ENCODE measurements around the gene SERPINH1. TPM values are rescaled to one million over a fixed set of nuclear protein-coding genes. Genes with fewer than 3 reads are reported as not detected.
"Not testable (repeated sequence)": the region's sequence is repeated elsewhere in the genome, so short reads cannot be mapped to it uniquely, and the experiment has no call there.

The SERPINH1 gene
- total RNA-seq, 1 donor from 2014 or later: 24.1 TPM

GRCh38 chr11:75576499-75576918 is 14.5 kb downstream of the SERPINH1 start:
- H3K9me3 Mint-ChIP-seq: no peaks in the 10 kb centered on the region

GRCh38 chr11:75577207-75577606 is 15.2 kb downstream of the SERPINH1 start:
- H3K27ac Mint-ChIP-seq: no peak overlapping the region
- peaks cover 13% of the 10 kb centered on the region for H3K27me3 Mint-ChIP-seq (ENCODE audit: insufficient read depth)
- no peak for DNase-seq (ENCODE audit: low spot score)
- no peak overlapping the region for H3K4me3 Mint-ChIP-seq
- intact Hi-C loops (cut with micrococcal nuclease): loop anchor here (1.0 kb wide), 2 partner anchors 30 to 132 kb away; no protein-coding TSS in a partner anchor
- no peaks in the 10 kb centered on the region for H3K9me3 Mint-ChIP-seq
- H3K36me3 Mint-ChIP-seq (ENCODE audit: low read depth): peaks cover 4% of the 10 kb centered on the region
- peaks cover 1% of the 10 kb centered on the region for H3K4me1 Mint-ChIP-seq (ENCODE audit: low read depth)

More at GRCh38 chr11:75576499-75576918, 14.5 kb downstream of the SERPINH1 start:
- intact Hi-C loops (cut with micrococcal nuclease): no loop called here
- Mint-ChIP-seq H3K36me3 (ENCODE audit: low read depth) (peaks cover 4% of the 10 kb centered on the region), H3K4me3 (no peak overlapping the region), H3K27ac (no peak overlapping the region), H3K4me1 (ENCODE audit: low read depth) (no peaks in the 10 kb centered on the region), H3K27me3 (ENCODE audit: insufficient read depth) (peaks cover 11% of the 10 kb centered on the region)
- DNase-seq (ENCODE audit: low spot score): no peak

- Mint-ChIP-seq H3K9me3 (no peaks in the 10 kb centered on the region), H3K27me3 (ENCODE audit: insufficient read depth) (peaks cover 25% of the 10 kb centered on the region), H3K36me3 (ENCODE audit: low read depth) (no peaks in the 10 kb centered on the region), H3K4me3 (no peak overlapping the region), H3K4me1 (ENCODE audit: low read depth) (peaks cover 10% of the 10 kb centered on the region), H3K27ac (no peak overlapping the region)
- no peak for DNase-seq (ENCODE audit: low spot score)
- intact Hi-C loops (cut with micrococcal nuclease): no loop called here
Observed at GRCh38 chr11:75578977-75579376, 16.9 kb downstream of the SERPINH1 start.

- Mint-ChIP-seq H3K36me3 (ENCODE audit: low read depth) (no peaks in the 10 kb centered on the region), H3K9me3 (no peaks in the 10 kb centered on the region), H3K27me3 (ENCODE audit: insufficient read depth) (peaks cover 30% of the 10 kb centered on the region), H3K27ac (no peak overlapping the region), H3K4me3 (no peak overlapping the region), H3K4me1 (ENCODE audit: low read depth) (peaks cover 10% of the 10 kb centered on the region)
- intact Hi-C loops (cut with micrococcal nuclease): loop anchor here (5.0 kb wide), 1 partner anchor 87 kb away; the partner anchor contains the start of gene MAP6
- DNase-seq (ENCODE audit: low spot score): no peak
Observed at GRCh38 chr11:75579841-75580240, 17.8 kb downstream of the SERPINH1 start.

GRCh38 chr11:75582506-75582894 is 20.4 kb downstream of the SERPINH1 start:
- H3K27ac Mint-ChIP-seq: peak overlapping the region; percentile 19
- H3K36me3 Mint-ChIP-seq (ENCODE audit: low read depth): peaks cover 1% of the 10 kb centered on the region
- peak overlapping the region; percentile 39 for H3K4me3 Mint-ChIP-seq
- H3K9me3 Mint-ChIP-seq: no peaks in the 10 kb centered on the region
- peaks cover 39% of the 10 kb centered on the region for H3K27me3 Mint-ChIP-seq (ENCODE audit: insufficient read depth)
- no peak for DNase-seq (ENCODE audit: low spot score)
- H3K4me1 Mint-ChIP-seq (ENCODE audit: low read depth): peaks cover 10% of the 10 kb centered on the region
- intact Hi-C loops (cut with micrococcal nuclease): loop anchor here (5.0 kb wide), 1 partner anchor 85 kb away; the partner anchor contains the start of gene MAP6

- H3K36me3 Mint-ChIP-seq (ENCODE audit: low read depth): peaks cover 1% of the 10 kb centered on the region
- no peak for DNase-seq (ENCODE audit: low spot score)
- peak overlapping the region; percentile 39 for H3K4me3 Mint-ChIP-seq
- no peaks in the 10 kb centered on the region for H3K9me3 Mint-ChIP-seq
- H3K4me1 Mint-ChIP-seq (ENCODE audit: low read depth): peaks cover 10% of the 10 kb centered on the region
- intact Hi-C loops (cut with micrococcal nuclease): loop anchor here (5.0 kb wide), 1 partner anchor 84 kb away; the partner anchor contains the start of gene MAP6
- H3K27ac Mint-ChIP-seq: peak overlapping the region; percentile 19
- H3K27me3 Mint-ChIP-seq (ENCODE audit: insufficient read depth): peaks cover 39% of the 10 kb centered on the region
Observed at GRCh38 chr11:75582895-75583717, 21.1 kb downstream of the SERPINH1 start.

- Mint-ChIP-seq H3K36me3 (ENCODE audit: low read depth) (peaks cover 1% of the 10 kb centered on the region), H3K27ac (no peak overlapping the region), H3K9me3 (no peaks in the 10 kb centered on the region), H3K4me1 (ENCODE audit: low read depth) (peaks cover 10% of the 10 kb centered on the region), H3K27me3 (ENCODE audit: insufficient read depth) (peaks cover 34% of the 10 kb centered on the region), H3K4me3 (peak overlapping the region; percentile 32)
- no peak for DNase-seq (ENCODE audit: low spot score)
- intact Hi-C loops (cut with micrococcal nuclease): loop anchor here (5.0 kb wide), 1 partner anchor 83 kb away; the partner anchor contains the start of gene MAP6
Observed at GRCh38 chr11:75583718-75584658, 21.9 kb downstream of the SERPINH1 start.

GRCh38 chr11:75584659-75585292 is 22.7 kb downstream of the SERPINH1 start:
- not testable (repeated sequence) for H3K9me3 Mint-ChIP-seq; H3K27ac Mint-ChIP-seq; DNase-seq (ENCODE audit: low spot score); H3K36me3 Mint-ChIP-seq (ENCODE audit: low read depth)
- intact Hi-C loops (cut with micrococcal nuclease): loop anchor here (5.0 kb wide), 1 partner anchor 83 kb away; the partner anchor contains the start of gene MAP6
- Mint-ChIP-seq H3K27me3 (ENCODE audit: insufficient read depth) (peaks cover 32% of the 10 kb centered on the region), H3K4me1 (ENCODE audit: low read depth) (peaks cover 10% of the 10 kb centered on the region), H3K4me3 (peak overlapping the region; percentile 9)

GRCh38 chr11:75585293-75585670 is 23.2 kb downstream of the SERPINH1 start:
- intact Hi-C loops (cut with micrococcal nuclease): no loop called here
- no peak overlapping the region for H3K4me3 Mint-ChIP-seq

GRCh38 chr11:75586395-75586794 is 24.3 kb downstream of the SERPINH1 start:
- intact Hi-C loops (cut with micrococcal nuclease): no loop called here
- no peak for DNase-seq (ENCODE audit: low spot score)
- no peaks in the 10 kb centered on the region for H3K9me3 Mint-ChIP-seq
- peaks cover 1% of the 10 kb centered on the region for H3K36me3 Mint-ChIP-seq (ENCODE audit: low read depth)
- no peak overlapping the region for H3K4me3 Mint-ChIP-seq
- H3K27me3 Mint-ChIP-seq (ENCODE audit: insufficient read depth): peaks cover 32% of the 10 kb centered on the region
- no peak overlapping the region for H3K27ac Mint-ChIP-seq
- H3K4me1 Mint-ChIP-seq (ENCODE audit: low read depth): peaks cover 10% of the 10 kb centered on the region

More at GRCh38 chr11:75585293-75585670, 23.2 kb downstream of the SERPINH1 start:
- peaks cover 32% of the 10 kb centered on the region for H3K27me3 Mint-ChIP-seq (ENCODE audit: insufficient read depth)
- H3K9me3 Mint-ChIP-seq: no peaks in the 10 kb centered on the region
- no peak for DNase-seq (ENCODE audit: low spot score)
- H3K36me3 Mint-ChIP-seq (ENCODE audit: low read depth): peaks cover 1% of the 10 kb centered on the region
- H3K4me1 Mint-ChIP-seq (ENCODE audit: low read depth): peaks cover 10% of the 10 kb centered on the region
- H3K27ac Mint-ChIP-seq: no peak overlapping the region

- no peak overlapping the region for H3K27ac Mint-ChIP-seq
- no peaks in the 10 kb centered on the region for H3K9me3 Mint-ChIP-seq
- H3K36me3 Mint-ChIP-seq (ENCODE audit: low read depth): peaks cover 1% of the 10 kb centered on the region
- H3K4me1 Mint-ChIP-seq (ENCODE audit: low read depth): peaks cover 7% of the 10 kb centered on the region
- intact Hi-C loops (cut with micrococcal nuclease): no loop called here
- no peak for DNase-seq (ENCODE audit: low spot score)
- H3K4me3 Mint-ChIP-seq: no peak overlapping the region
- peaks cover 26% of the 10 kb centered on the region for H3K27me3 Mint-ChIP-seq (ENCODE audit: insufficient read depth)
Observed at GRCh38 chr11:75588051-75588481, 26.0 kb downstream of the SERPINH1 start.

- intact Hi-C loops (cut with micrococcal nuclease): no loop called here
- H3K4me1 Mint-ChIP-seq (ENCODE audit: low read depth): peaks cover 7% of the 10 kb centered on the region
- H3K9me3 Mint-ChIP-seq: no peaks in the 10 kb centered on the region
- no peak for DNase-seq (ENCODE audit: low spot score)
- no peak overlapping the region for H3K27ac Mint-ChIP-seq
- H3K27me3 Mint-ChIP-seq (ENCODE audit: insufficient read depth): peaks cover 24% of the 10 kb centered on the region
- H3K4me3 Mint-ChIP-seq: no peak overlapping the region
- peaks cover 1% of the 10 kb centered on the region for H3K36me3 Mint-ChIP-seq (ENCODE audit: low read depth)
Observed at GRCh38 chr11:75589051-75589450, 27.0 kb downstream of the SERPINH1 start.

Data from activated T-helper 1 cell treated with anti-CD3 and anti-CD28 coated beads, Interleukin-12 subunit alpha, Interleukin-12 subunit beta, Interleukin-2, Interleukin-4 antibody, amounts not matched to agents 30 ng/mL and 10 ng/mL and 1 ng/mL, durations not matched to agents 14 hours and 24 hours and 36 hours (primary cell).